Measurements from ENCODE around the gene PTPRU. TPM values are rescaled to one million over a fixed set of nuclear protein-coding genes. Genes with fewer than 3 reads are reported as not detected.

PTPRU gene
- total RNA-seq, 4 donors from 2014 or later: 11.4 to 59.4 (median 35.3) TPM

DNA sequence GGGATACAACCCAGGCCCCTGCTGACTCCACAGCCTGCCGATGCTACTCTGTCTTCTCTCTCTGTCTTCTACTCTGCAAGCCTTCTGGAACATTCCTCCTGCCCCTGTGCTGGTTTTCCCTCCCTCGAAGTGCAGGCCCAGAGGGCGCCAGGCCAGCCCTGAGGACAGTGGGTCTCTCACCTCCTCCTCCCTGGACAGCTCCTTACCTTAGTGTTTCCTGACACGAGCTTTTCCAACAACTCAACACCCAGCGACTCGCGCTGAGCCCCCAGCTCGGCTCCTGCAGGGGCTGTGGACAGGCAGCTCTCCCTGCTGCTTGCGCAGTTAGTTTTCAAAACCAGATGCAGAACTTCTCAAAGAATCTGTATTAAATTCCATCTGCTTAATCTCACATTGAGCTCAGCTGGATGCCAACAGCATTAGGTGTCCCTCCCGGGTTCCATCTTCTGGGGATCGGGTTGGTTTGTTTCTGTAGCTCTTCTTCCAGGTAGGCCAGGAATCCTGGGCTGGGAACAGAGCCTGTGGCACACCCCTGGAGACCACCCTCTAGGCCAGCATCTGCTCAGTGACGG lies 54.2 kb downstream of the PTPRU start:
- Histone ChIP-seq H3K9me3 (no peaks in the 10 kb centered on the region), H3K4me1 (no peaks in the 10 kb centered on the region), H3K27ac (no peak overlapping the region), H3K4me3 (no peak overlapping the region), H3K36me3 (no peaks in the 10 kb centered on the region), H3K27me3 (no peaks in the 10 kb centered on the region)
- ATAC-seq (no peak), DNase-seq (no peak)
- TF ChIP-seq POLR2A (IDR thresholded peaks at IDR 0.05) (no peak), CTCF (IDR thresholded peaks at IDR 0.05 in 4 of 5, conservative IDR thresholded peaks at IDR 0.05 in 1 of 5) (no peak)
- intact Hi-C loops (cut with DNase I; ENCODE audit: low total_unique reads): no loop called here
- in situ Hi-C loops (cut with MboI; ENCODE audit: low sequenced_read_pairs in 4 of 4): no loop called here

DNA sequence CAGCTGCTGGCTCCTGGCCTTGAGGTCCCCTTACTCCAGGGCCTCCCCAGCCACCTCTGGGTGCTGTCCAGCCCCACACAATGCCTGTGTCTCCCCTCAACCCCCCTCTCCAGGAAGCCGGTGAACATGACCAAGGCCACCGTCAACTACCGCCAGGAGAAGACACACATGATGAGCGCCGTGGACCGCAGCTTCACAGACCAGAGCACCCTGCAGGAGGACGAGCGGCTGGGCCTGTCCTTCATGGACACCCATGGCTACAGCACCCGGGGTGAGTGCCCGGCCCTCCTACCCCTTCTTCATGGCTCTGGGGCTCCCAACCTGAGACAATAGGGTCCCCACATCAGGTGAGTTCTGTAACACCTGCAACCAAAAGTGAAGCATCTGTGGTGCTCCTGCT lies 55.4 kb downstream of the PTPRU start:
- DNase-seq (no peak), ATAC-seq (no peak)
- Histone ChIP-seq H3K27me3 (no peaks in the 10 kb centered on the region), H3K36me3 (no peaks in the 10 kb centered on the region), H3K4me3 (no peak overlapping the region), H3K4me1 (no peaks in the 10 kb centered on the region), H3K9me3 (no peaks in the 10 kb centered on the region), H3K27ac (no peak overlapping the region)
- in situ Hi-C loops (cut with MboI; ENCODE audit: low sequenced_read_pairs in 4 of 4) (no loop called here), intact Hi-C loops (cut with DNase I; ENCODE audit: low total_unique reads) (no loop called here)
- TF ChIP-seq POLR2A (IDR thresholded peaks at IDR 0.05): no peak
- TF ChIP-seq CTCF (IDR thresholded peaks at IDR 0.05 in 4 of 5, conservative IDR thresholded peaks at IDR 0.05 in 1 of 5): no peak

DNA sequence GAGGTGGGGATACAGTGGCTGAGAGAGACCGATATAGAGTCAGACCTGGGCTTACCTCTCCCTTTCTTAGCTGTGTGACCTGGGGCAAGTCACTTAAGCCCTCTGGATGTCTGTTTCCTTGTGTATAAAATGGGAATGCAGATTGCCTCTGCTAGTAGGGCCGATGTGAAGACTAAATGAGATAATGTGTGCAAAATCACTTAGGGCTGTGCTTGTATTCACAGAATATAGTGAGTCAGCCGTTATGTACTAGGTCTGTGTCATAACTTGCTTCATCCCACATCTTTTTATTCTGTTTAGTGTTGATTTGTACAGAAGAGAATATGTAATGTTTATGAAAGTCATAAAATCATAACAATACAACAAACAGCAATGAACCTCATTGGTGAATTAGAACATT lies 56.0 kb downstream of the PTPRU start:
- H3K27ac ChIP-seq: no peak overlapping the region
- ATAC-seq (no peak), DNase-seq (no peak)
- H3K36me3 ChIP-seq: no peaks in the 10 kb centered on the region
- no peaks in the 10 kb centered on the region for H3K9me3 ChIP-seq
- in situ Hi-C loops (cut with MboI; ENCODE audit: low sequenced_read_pairs in 4 of 4): no loop called here
- H3K4me3 ChIP-seq: no peak overlapping the region
- TF ChIP-seq CTCF (IDR thresholded peaks at IDR 0.05 in 4 of 5, conservative IDR thresholded peaks at IDR 0.05 in 1 of 5): no peak
- no peak for TF ChIP-seq POLR2A (IDR thresholded peaks at IDR 0.05)
- no peaks in the 10 kb centered on the region for H3K4me1 ChIP-seq
- intact Hi-C loops (cut with DNase I; ENCODE audit: low total_unique reads): no loop called here
- H3K27me3 ChIP-seq: no peaks in the 10 kb centered on the region

- intact Hi-C loops (cut with DNase I; ENCODE audit: low total_unique reads): loop anchor here (5.0 kb wide), 1 partner anchor 140 kb away; no protein-coding TSS in a partner anchor
- H3K36me3 ChIP-seq: peaks cover 0 to 4% of the 10 kb centered on the region in 2 donors
- no peak for ATAC-seq
- H3K9me3 ChIP-seq: no peaks in the 10 kb centered on the region
- H3K27me3 ChIP-seq: no peaks in the 10 kb centered on the region
- TF ChIP-seq CTCF (IDR thresholded peaks at IDR 0.05 in 4 of 5, conservative IDR thresholded peaks at IDR 0.05 in 1 of 5) (no peak), POLR2A (IDR thresholded peaks at IDR 0.05) (no peak)
- in situ Hi-C loops (cut with MboI; ENCODE audit: low sequenced_read_pairs in 4 of 4): no loop called here
- no peaks in the 10 kb centered on the region for H3K4me1 ChIP-seq
- no peak overlapping the region for H3K27ac ChIP-seq
- no peak overlapping the region for H3K4me3 ChIP-seq
- no peak for DNase-seq
Measured at GRCh38 chr1:29297450-29297849, 61.1 kb downstream of the PTPRU start.

- Histone ChIP-seq H3K36me3 (peaks cover 0 to 4% of the 10 kb centered on the region in 2 donors), H3K27ac (no peak overlapping the region), H3K4me1 (no peaks in the 10 kb centered on the region), H3K27me3 (no peaks in the 10 kb centered on the region), H3K4me3 (no peak overlapping the region), H3K9me3 (no peaks in the 10 kb centered on the region)
- no peak for DNase-seq
- no peak for ATAC-seq
- in situ Hi-C loops (cut with MboI; ENCODE audit: low sequenced_read_pairs in 4 of 4): no loop called here
- intact Hi-C loops (cut with DNase I; ENCODE audit: low total_unique reads): loop anchor here (5.0 kb wide), 1 partner anchor 141 kb away; no protein-coding TSS in a partner anchor
- TF ChIP-seq CTCF (IDR thresholded peaks at IDR 0.05 in 4 of 5, conservative IDR thresholded peaks at IDR 0.05 in 1 of 5) (no peak), POLR2A (IDR thresholded peaks at IDR 0.05) (no peak)
Measured at GRCh38 chr1:29298246-29298645, 61.9 kb downstream of the PTPRU start.

Data from gastrocnemius medialis (tissue), 4 donors.